Hematopoietic multipotent progenitor cell treated with erythropoietin and hydrocortisone succinate and interleukin-3 and kit ligand, for 15 days (in vitro differentiated cells): ENCODE data around the gene SLC2A11.

Experiments
- DNase-seq: peaks from one replicate; pipeline ENCODE4 v3.0.0-alpha.2; 2015; ENCODE audit warnings: low spot score

SLC2A11 gene

GRCh38 chr22:23832226-23833016 lies 25.3 kb upstream of the SLC2A11 start:
- no peak for DNase-seq

- DNase-seq: no peak
Observed at GRCh38 chr22:23833017-23833751, 24.5 kb upstream of the SLC2A11 start.

GRCh38 chr22:23833911-23834317 lies 23.8 kb upstream of the SLC2A11 start:
- no peak for DNase-seq

- DNase-seq: no peak
Observed at GRCh38 chr22:23834406-23834792, 23.3 kb upstream of the SLC2A11 start.

- no peak for DNase-seq
Observed at GRCh38 chr22:23834793-23835483, 22.7 kb upstream of the SLC2A11 start.

GRCh38 chr22:23835484-23836144 lies 22.1 kb upstream of the SLC2A11 start:
- DNase-seq: no peak

GRCh38 chr22:23836281-23836680 lies 21.4 kb upstream of the SLC2A11 start:
- DNase-seq: no peak

GRCh38 chr22:23836692-23837495 lies 20.8 kb upstream of the SLC2A11 start:
- DNase-seq: no peak

GRCh38 chr22:23837496-23837859 lies 20.2 kb upstream of the SLC2A11 start:
- DNase-seq: no peak

GRCh38 chr22:23837911-23838680 lies 19.6 kb upstream of the SLC2A11 start:
- no peak for DNase-seq

- DNase-seq: peak; percentile 93
Observed at GRCh38 chr22:23838681-23839468, 18.8 kb upstream of the SLC2A11 start, which contains the start of gene DERL3. Gene DERL3, minus strand, starts transcription at chr22:23839006. Its CDS starts 19 bp downstream, at chr22:23838987.

- DNase-seq: no peak
Observed at GRCh38 chr22:23840026-23840425, 17.6 kb upstream of the SLC2A11 start.

- DNase-seq: no peak
Observed at GRCh38 chr22:23841292-23841691, 16.4 kb upstream of the SLC2A11 start.

GRCh38 chr22:23841736-23842445 lies 15.8 kb upstream of the SLC2A11 start:
- no peak for DNase-seq

GRCh38 chr22:23842599-23842998 lies 15.1 kb upstream of the SLC2A11 start:
- no peak for DNase-seq

- DNase-seq: no peak
Observed at GRCh38 chr22:23844739-23845202, 12.9 kb upstream of the SLC2A11 start.

GRCh38 chr22:23845265-23846080 lies 12.2 kb upstream of the SLC2A11 start:
- DNase-seq: no peak

GRCh38 chr22:23846081-23846469 lies 11.6 kb upstream of the SLC2A11 start:
- no peak for DNase-seq
